ENCODE data around the gene ZFPM1.

DNA sequence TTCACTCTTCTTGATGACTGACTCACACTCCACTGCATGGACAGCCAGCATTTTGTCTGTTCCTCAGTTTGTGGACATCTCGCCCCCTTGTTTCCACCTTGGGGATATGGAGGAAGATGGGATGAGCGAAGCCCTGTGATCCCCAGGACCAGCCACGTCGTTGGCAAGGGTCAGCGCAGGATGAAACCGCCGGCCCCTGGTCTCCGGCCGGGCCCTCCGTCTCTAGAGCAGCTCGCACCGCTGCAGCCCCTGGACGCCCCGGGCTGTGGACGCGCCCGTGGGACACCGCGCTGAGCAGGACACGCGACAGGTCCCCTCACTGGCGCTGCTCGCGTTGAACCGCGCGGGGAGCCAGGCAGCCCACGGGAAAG is 116.5 kb downstream of the ZFPM1 start:
- TF ChIP-seq CTCF (IDR thresholded peaks at IDR 0.05) (no peak), POLR2A (IDR thresholded peaks at IDR 0.05) (no peak)

Measured in suprapubic skin (tissue), 3 donors.